Measurements from ENCODE around the gene GAS7.

GAS7 gene

GRCh38 chr17:9944704-9945103 is 253.7 kb downstream of the GAS7 start:
- no peak for DNase-seq (ENCODE audit: low read depth)
- no peak overlapping the region for H3K4me3 ChIP-seq (ENCODE audit: low read depth, low read length)
- no peak for TF ChIP-seq CTCF (IDR thresholded peaks at IDR 0.05; ENCODE audit: low read depth, low read length, missing control alignments)

- no peak overlapping the region for H3K4me3 ChIP-seq (ENCODE audit: low read depth, low read length)
- TF ChIP-seq CTCF (IDR thresholded peaks at IDR 0.05; ENCODE audit: low read depth, low read length, missing control alignments): no peak
- no peak for DNase-seq (ENCODE audit: low read depth)
Observed at GRCh38 chr17:9943343-9943742, 255.1 kb downstream of the GAS7 start.

- no peak overlapping the region for H3K4me3 ChIP-seq (ENCODE audit: low read depth, low read length)
- no peak for DNase-seq (ENCODE audit: low read depth)
- TF ChIP-seq CTCF (IDR thresholded peaks at IDR 0.05; ENCODE audit: low read depth, low read length, missing control alignments): no peak
Observed at GRCh38 chr17:9942885-9943284, 255.5 kb downstream of the GAS7 start.

- DNase-seq (ENCODE audit: low read depth): no peak
- H3K4me3 ChIP-seq (ENCODE audit: low read depth, low read length): no peak overlapping the region
- TF ChIP-seq CTCF (IDR thresholded peaks at IDR 0.05; ENCODE audit: low read depth, low read length, missing control alignments): no peak
Observed at GRCh38 chr17:9941305-9941704, 257.1 kb downstream of the GAS7 start.

- no peak overlapping the region for H3K4me3 ChIP-seq (ENCODE audit: low read depth, low read length)
- TF ChIP-seq CTCF (IDR thresholded peaks at IDR 0.05; ENCODE audit: low read depth, low read length, missing control alignments): no peak
- DNase-seq (ENCODE audit: low read depth): no peak
Observed at GRCh38 chr17:9940841-9941240, 257.6 kb downstream of the GAS7 start.

- H3K4me3 ChIP-seq (ENCODE audit: low read depth, low read length): no peak overlapping the region
- no peak for TF ChIP-seq CTCF (IDR thresholded peaks at IDR 0.05; ENCODE audit: low read depth, low read length, missing control alignments)
- no peak for DNase-seq (ENCODE audit: low read depth)
Observed at GRCh38 chr17:9938764-9939163, 259.6 kb downstream of the GAS7 start.

GRCh38 chr17:9937901-9938300 is 260.5 kb downstream of the GAS7 start:
- no peak for DNase-seq (ENCODE audit: low read depth)
- no peak for TF ChIP-seq CTCF (IDR thresholded peaks at IDR 0.05; ENCODE audit: low read depth, low read length, missing control alignments)
- H3K4me3 ChIP-seq (ENCODE audit: low read depth, low read length): no peak overlapping the region

All from GM12864 (cell line).